Stimulated activated CD4-positive, alpha-beta T cell treated with anti-CD3 and anti-CD28 coated beads, Interleukin-4, amount 100 ng/mL, for 4 hours (primary cell): ENCODE data around the gene BCKDHA.
"Not testable (repeated sequence)": the region's sequence is repeated elsewhere in the genome, so short reads cannot be mapped to it uniquely, and the experiment has no call there.

Source experiments
- DNase-seq, 2 experiments: peaks; one replicate each; pipeline ENCODE4 v3.0.0-alpha.2; 2020

Gene BCKDHA

GRCh38 chr19:41367848-41368301 is 29.7 kb upstream of the BCKDHA start:
- DNase-seq = no peak

GRCh38 chr19:41369769-41370168 is 27.8 kb upstream of the BCKDHA start:
- DNase-seq = no peak

- not testable (repeated sequence) for DNase-seq
Observed at GRCh38 chr19:41371119-41371518, 26.5 kb upstream of the BCKDHA start.

- no peak for DNase-seq
Observed at GRCh38 chr19:41371541-41371940, 26.1 kb upstream of the BCKDHA start.

GRCh38 chr19:41372501-41372900 is 25.1 kb upstream of the BCKDHA start:
- no peak for DNase-seq

GRCh38 chr19:41373993-41374392 is 23.6 kb upstream of the BCKDHA start:
- DNase-seq = no peak

GRCh38 chr19:41376241-41376997 is 21.2 kb upstream of the BCKDHA start, which contains the start of gene TMEM91:
TMEM91 (plus strand) TSS chr19:41376533; CDS start chr19:41378310, 1,777 bp downstream.
- peak in 1 of 2 experiments; percentile 29 for DNase-seq

- peak in 1 of 2 experiments; percentile 81 for DNase-seq
Observed at GRCh38 chr19:41376998-41377365, 20.6 kb upstream of the BCKDHA start.

- DNase-seq = no peak
Observed at GRCh38 chr19:41377977-41378709, 19.5 kb upstream of the BCKDHA start.

- not testable (repeated sequence) for DNase-seq
Observed at GRCh38 chr19:41381536-41381935, 16.1 kb upstream of the BCKDHA start.

GRCh38 chr19:41384351-41384750 is 13.3 kb upstream of the BCKDHA start:
- no peak for DNase-seq

GRCh38 chr19:41386442-41386841 is 11.2 kb upstream of the BCKDHA start:
- DNase-seq = no peak

- no peak for DNase-seq
Observed at GRCh38 chr19:41391618-41392017, 6.0 kb upstream of the BCKDHA start.

GRCh38 chr19:41392775-41393174 is 4.8 kb upstream of the BCKDHA start:
- no peak for DNase-seq

- no peak for DNase-seq
Observed at GRCh38 chr19:41395355-41395754, 2.3 kb upstream of the BCKDHA start.

- DNase-seq = no peak
Observed at GRCh38 chr19:41398050-41398418, 416 bp downstream of the BCKDHA start.

GRCh38 chr19:41398598-41398997 is 980 bp downstream of the BCKDHA start:
- DNase-seq = no peak

- no peak for DNase-seq
Observed at GRCh38 chr19:41399091-41399490, 1.5 kb downstream of the BCKDHA start.

GRCh38 chr19:41399525-41399924 is 1.9 kb downstream of the BCKDHA start:
- DNase-seq = no peak

GRCh38 chr19:41401483-41401882 is 3.9 kb downstream of the BCKDHA start:
- DNase-seq = no peak

- DNase-seq = no peak
Observed at GRCh38 chr19:41402010-41402409, 4.4 kb downstream of the BCKDHA start.

GRCh38 chr19:41403181-41403970 is 5.8 kb downstream of the BCKDHA start:
- no peak for DNase-seq

- DNase-seq = no peak
Observed at GRCh38 chr19:41405776-41406175, 8.2 kb downstream of the BCKDHA start.
